Germinal center (tissue), 1 donor: Measurements from ENCODE around the gene KRTAP1-1.
"Not testable (repeated sequence)": the region's sequence is repeated elsewhere in the genome, so short reads cannot be mapped to it uniquely, and the experiment has no call there.

Experiments
- DNase-seq: peaks from one replicate; pipeline ENCODE4 v3.0.0; 2012; ENCODE audit warnings: mixed read lengths, low spot score

Gene KRTAP1-1

GRCh38 chr17:41055130-41055529, 13.9 kb upstream of the KRTAP1-1 start, which contains the start of gene KRTAP2-2:
TSS of gene KRTAP2-2 (minus strand) at chr17:41055230. CDS start at chr17:41055211, 19 bp downstream.
- not testable (repeated sequence) for DNase-seq

- DNase-seq = not testable (repeated sequence)
These were observed 13.3 kb upstream of the KRTAP1-1 start for GRCh38 chr17:41054556-41054955.

DNA sequence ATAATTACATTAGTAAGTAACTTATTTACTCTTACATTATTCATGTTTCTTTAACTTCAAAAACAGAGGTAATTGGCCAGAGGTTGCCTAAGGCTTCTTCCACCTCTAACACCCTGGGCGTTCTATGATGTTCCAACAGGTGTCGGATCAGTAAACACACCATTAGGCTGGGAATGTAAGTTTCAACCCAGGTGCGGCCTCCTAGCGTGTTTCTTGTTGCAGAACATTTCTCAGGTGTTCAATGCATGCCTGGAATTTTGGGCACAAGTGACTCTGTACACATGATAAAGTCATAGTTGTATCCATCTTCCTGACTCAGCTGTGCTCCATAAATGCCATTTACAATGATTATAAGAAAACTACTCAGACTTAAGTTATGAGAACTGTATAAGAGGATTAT, 12.8 kb upstream of the KRTAP1-1 start:
- DNase-seq = no peak

DNA sequence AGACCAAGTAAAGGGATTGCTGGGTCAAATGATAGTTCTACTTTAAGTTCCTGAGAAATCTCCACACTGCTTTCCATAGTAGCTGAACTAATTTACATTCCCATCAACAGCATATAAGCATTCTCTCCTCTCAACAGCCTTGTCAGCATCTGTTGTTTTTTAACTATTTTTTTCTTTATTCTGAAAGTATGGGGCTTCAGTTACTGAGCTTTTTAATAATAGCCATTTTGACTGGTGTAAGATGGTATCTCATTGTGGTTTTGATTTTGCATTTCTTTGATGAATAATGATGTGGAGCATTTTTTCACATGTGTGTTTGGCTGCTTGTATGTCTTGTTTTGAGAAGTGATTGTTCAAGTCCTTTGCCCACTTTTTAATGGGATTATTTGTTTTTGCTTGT, 11.3 kb upstream of the KRTAP1-1 start:
- DNase-seq = no peak

- DNase-seq = no peak
These were observed 7.9 kb upstream of the KRTAP1-1 start for GRCh38 chr17:41049110-41049509.

DNA sequence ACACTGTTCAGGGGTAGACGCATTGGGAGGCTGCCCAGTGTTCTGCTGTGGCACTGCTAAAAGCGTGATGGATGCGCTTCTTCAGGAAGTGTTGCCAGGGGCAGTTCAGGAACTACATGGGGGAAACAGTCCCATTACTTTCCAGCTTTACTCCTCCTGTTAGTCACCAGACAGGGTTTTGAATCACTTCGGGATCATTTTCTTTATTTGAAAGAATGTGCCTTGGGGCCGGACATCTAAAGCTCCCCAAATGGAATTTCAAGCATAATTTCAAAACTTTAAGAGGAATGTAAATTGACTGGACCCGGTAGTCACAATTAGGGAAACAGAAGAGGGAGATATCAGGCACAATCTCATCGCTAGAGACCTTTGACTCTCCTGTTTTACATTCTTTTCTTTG, 7.2 kb upstream of the KRTAP1-1 start:
- DNase-seq = no peak

- not testable (repeated sequence) for DNase-seq
These were observed 5.7 kb upstream of the KRTAP1-1 start, which contains the start of gene KRTAP2-1 for GRCh38 chr17:41046735-41047465. TSS of gene KRTAP2-1 (minus strand) at chr17:41047316. CDS start at chr17:41047267, 49 bp downstream.

- no peak for DNase-seq
These were observed 1.7 kb upstream of the KRTAP1-1 start for GRCh38 chr17:41042953-41043352.

DNA sequence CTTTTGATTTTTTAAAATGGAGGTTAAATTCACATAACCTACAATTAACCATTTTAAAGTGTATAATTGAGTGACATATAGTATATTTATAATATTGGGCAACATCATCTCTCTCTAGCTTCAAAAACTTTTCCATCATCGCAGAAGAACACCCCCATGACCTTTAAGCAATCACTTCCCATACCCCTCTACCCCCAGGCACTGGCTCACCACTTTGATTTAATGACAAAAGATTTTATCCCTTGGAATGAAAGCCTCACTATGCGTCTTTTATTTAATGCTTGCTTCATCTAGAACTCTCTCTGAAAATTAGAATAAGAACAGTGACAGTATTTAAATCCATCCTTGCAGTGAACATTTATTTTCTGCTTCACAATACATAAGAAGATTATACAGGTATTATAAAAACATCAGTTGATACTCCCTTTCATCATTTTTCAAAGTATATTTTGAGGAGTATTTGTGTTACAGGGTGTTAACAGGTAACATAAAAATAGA, 3.3 kb downstream of the KRTAP1-1 start:
- no peak for DNase-seq

DNA sequence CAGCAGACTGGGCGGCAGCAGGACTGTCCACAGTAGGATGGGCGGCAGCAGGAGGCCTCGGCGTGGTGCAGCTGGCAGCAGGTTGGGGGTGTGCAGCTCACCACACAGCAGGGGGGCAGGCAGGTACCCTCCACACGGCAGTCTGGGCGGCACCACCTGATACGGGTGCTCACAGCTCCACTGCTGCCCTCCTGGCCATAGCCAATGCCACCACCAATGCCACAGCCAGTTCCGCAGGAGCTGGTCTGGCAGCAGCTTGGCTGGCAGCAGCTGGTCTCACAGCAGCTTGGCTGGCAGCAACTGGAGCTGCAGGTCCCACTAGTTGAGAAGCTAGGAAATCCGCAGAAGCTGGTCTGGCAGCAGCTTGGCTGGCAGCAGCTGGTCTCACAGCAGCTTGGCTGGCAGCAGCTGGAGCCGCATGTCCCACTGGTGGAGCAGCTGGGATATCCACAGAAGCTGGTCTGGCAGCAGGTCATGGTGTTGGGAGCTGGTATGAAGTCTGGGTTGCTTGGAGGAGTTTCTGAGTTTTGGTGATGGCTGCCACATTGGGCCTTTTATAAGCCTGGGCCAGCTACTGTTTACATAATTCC, 6.8 kb downstream of the KRTAP1-1 start, which contains the start of gene KRTAP1-3:
Gene KRTAP1-3, minus strand, starts transcription at position 529 of the 590 bp plus-strand sequence. Its CDS starts 53 bp downstream, at position 476.
- DNase-seq = not testable (repeated sequence)

DNA sequence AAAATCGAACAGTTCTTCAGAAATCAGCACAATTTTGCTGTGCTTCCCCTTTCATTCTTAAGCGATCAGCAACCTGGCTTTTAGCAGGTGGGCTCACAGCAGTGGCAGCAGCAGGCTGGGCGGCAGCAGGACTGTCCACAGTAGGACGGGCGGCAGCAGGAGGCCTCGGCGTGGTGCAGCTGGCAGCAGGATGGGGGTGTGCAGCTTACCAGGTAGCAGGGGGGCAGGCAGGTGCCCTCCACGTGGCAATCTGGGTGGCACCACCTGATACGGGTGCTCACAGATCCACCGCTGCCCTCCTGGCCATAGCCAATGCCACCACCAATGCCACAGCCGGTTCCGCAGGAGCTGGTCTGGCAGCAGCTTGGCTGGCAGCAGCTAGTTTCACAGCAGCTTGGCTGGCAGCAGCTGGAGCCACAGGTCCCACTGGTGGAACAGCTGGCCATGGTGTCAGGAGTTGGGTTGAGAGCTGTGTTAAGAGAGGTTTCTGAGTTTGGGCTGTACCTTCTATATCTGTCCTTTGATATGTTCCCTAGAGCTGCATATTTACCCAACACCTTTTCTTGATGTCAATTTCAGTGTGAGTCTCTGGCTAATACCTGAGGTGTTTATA, 11.5 kb downstream of the KRTAP1-1 start, which contains the start of gene KRTAP1-4:
Gene KRTAP1-4, minus strand, starts transcription at position 563 of the 613 bp plus-strand sequence. Its CDS starts 117 bp downstream, at position 446.
- DNase-seq = no peak

DNA sequence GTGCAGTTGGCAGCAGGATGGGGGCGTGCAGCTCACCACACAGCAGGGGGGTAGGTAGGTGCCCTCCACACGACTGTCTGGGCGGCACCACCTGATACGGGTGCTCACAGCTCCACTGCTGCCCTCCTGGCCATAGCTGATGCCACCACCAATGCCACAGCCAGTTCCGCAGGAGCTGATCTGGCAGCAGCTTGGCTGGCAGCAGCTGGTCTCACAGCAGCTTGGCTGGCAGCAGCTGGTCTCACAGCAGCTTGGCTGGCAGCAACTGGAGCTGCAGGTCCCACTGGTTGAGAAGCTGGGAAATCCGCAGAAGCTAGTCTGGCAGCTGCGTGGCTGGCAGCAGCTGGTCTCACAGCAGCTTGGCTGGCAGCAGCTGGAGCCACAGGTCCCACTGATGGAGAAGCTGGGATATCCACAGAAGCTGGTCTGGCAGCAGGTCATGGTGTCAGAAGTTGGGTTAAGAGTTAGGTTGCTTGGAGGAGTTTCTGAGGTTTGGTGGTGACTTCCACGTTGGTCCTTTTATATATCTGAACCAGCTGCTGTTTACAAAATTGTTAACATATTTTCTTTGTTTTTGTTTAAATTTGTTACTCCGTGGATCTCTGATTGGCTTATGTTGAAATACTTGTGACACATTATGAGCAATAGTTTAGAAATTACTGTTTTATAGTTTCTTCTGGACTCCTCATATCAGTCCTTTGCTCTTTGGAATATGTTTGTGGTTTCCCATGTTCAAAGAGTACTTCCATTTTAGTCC, 14.4 kb downstream of the KRTAP1-1 start, which contains the start of gene KRTAP1-5:
Gene KRTAP1-5, minus strand, starts transcription at position 494 of the 757 bp plus-strand sequence. Its CDS starts 53 bp downstream, at position 441.
- no peak for DNase-seq

- DNase-seq = no peak
These were observed 16.6 kb downstream of the KRTAP1-1 start for GRCh38 chr17:41024697-41025096.

GRCh38 chr17:41020336-41020735, 20.9 kb downstream of the KRTAP1-1 start:
- DNase-seq = no peak

- DNase-seq = no peak
These were observed 21.8 kb downstream of the KRTAP1-1 start for GRCh38 chr17:41019415-41019814.

- DNase-seq = no peak
These were observed 22.7 kb downstream of the KRTAP1-1 start for GRCh38 chr17:41018541-41018940.

GRCh38 chr17:41016578-41017215, 24.6 kb downstream of the KRTAP1-1 start:
- DNase-seq = no peak

GRCh38 chr17:41015454-41015853, 25.8 kb downstream of the KRTAP1-1 start:
- no peak for DNase-seq

GRCh38 chr17:41013606-41014005, 27.6 kb downstream of the KRTAP1-1 start:
- DNase-seq = no peak

GRCh38 chr17:41013181-41013580, 28.1 kb downstream of the KRTAP1-1 start:
- no peak for DNase-seq
